Measurements from ENCODE around the gene PNPLA5.

Gene PNPLA5

GRCh38 chr22:43900206-43900605, 8.4 kb upstream of the PNPLA5 start:
- H3K27me3 ChIP-seq (replicated peaks; ENCODE audit: control insufficient read depth, insufficient read depth, low read length): no peaks in the 10 kb centered on the region
- H3K9me3 ChIP-seq (ENCODE audit: control insufficient read depth, low read length): no peaks in the 10 kb centered on the region
- no peak overlapping the region for H3K9ac ChIP-seq (ENCODE audit: low read length)
- no peak for DNase-seq (ENCODE audit: low read depth)
- H3K36me3 ChIP-seq (ENCODE audit: control insufficient read depth, insufficient read depth, low read length, severe bottlenecking): no peaks in the 10 kb centered on the region
- no peak overlapping the region for H3K4me3 ChIP-seq (ENCODE audit: low read length)
- H3K4me1 ChIP-seq (ENCODE audit: control insufficient read depth, insufficient read depth, low read length): peaks cover 21% of the 10 kb centered on the region

GRCh38 chr22:43897751-43898261, 6.0 kb upstream of the PNPLA5 start:
- H3K36me3 ChIP-seq (ENCODE audit: control insufficient read depth, insufficient read depth, low read length, severe bottlenecking): no peaks in the 10 kb centered on the region
- peaks cover 17% of the 10 kb centered on the region for H3K4me1 ChIP-seq (ENCODE audit: control insufficient read depth, insufficient read depth, low read length)
- no peak overlapping the region for H3K4me3 ChIP-seq (ENCODE audit: low read length)
- no peak overlapping the region for H3K9ac ChIP-seq (ENCODE audit: low read length)
- DNase-seq (ENCODE audit: low read depth): peak; percentile 58
- H3K27me3 ChIP-seq (replicated peaks; ENCODE audit: control insufficient read depth, insufficient read depth, low read length): peaks cover 5% of the 10 kb centered on the region
- H3K9me3 ChIP-seq (ENCODE audit: control insufficient read depth, low read length): no peaks in the 10 kb centered on the region

GRCh38 chr22:43895986-43896645, 4.3 kb upstream of the PNPLA5 start:
- DNase-seq (ENCODE audit: low read depth): no peak
- Histone ChIP-seq H3K9me3 (ENCODE audit: control insufficient read depth, low read length) (no peaks in the 10 kb centered on the region), H3K4me1 (ENCODE audit: control insufficient read depth, insufficient read depth, low read length) (peaks cover 11% of the 10 kb centered on the region), H3K4me3 (ENCODE audit: low read length) (no peak overlapping the region), H3K36me3 (ENCODE audit: control insufficient read depth, insufficient read depth, low read length, severe bottlenecking) (no peaks in the 10 kb centered on the region), H3K9ac (ENCODE audit: low read length) (no peak overlapping the region), H3K27me3 (replicated peaks; ENCODE audit: control insufficient read depth, insufficient read depth, low read length) (peaks cover 18% of the 10 kb centered on the region)

- Histone ChIP-seq H3K9ac (ENCODE audit: low read length) (no peak overlapping the region), H3K27me3 (replicated peaks; ENCODE audit: control insufficient read depth, insufficient read depth, low read length) (peaks cover 32% of the 10 kb centered on the region), H3K4me1 (ENCODE audit: control insufficient read depth, insufficient read depth, low read length) (peaks cover 11% of the 10 kb centered on the region), H3K36me3 (ENCODE audit: control insufficient read depth, insufficient read depth, low read length, severe bottlenecking) (no peaks in the 10 kb centered on the region), H3K4me3 (ENCODE audit: low read length) (no peak overlapping the region), H3K9me3 (ENCODE audit: control insufficient read depth, low read length) (no peaks in the 10 kb centered on the region)
- DNase-seq (ENCODE audit: low read depth): no peak
These were observed 2.3 kb upstream of the PNPLA5 start for GRCh38 chr22:43894122-43894521.

- no peak for DNase-seq (ENCODE audit: low read depth)
- Histone ChIP-seq H3K27me3 (replicated peaks; ENCODE audit: control insufficient read depth, insufficient read depth, low read length) (peaks cover 37% of the 10 kb centered on the region), H3K9me3 (ENCODE audit: control insufficient read depth, low read length) (no peaks in the 10 kb centered on the region), H3K4me3 (ENCODE audit: low read length) (no peak overlapping the region), H3K9ac (ENCODE audit: low read length) (no peak overlapping the region), H3K4me1 (ENCODE audit: control insufficient read depth, insufficient read depth, low read length) (peaks cover 8% of the 10 kb centered on the region), H3K36me3 (ENCODE audit: control insufficient read depth, insufficient read depth, low read length, severe bottlenecking) (no peaks in the 10 kb centered on the region)
These were observed 1.5 kb upstream of the PNPLA5 start for GRCh38 chr22:43893266-43893665.

- Histone ChIP-seq H3K9ac (ENCODE audit: low read length) (no peak overlapping the region), H3K4me1 (ENCODE audit: control insufficient read depth, insufficient read depth, low read length) (peaks cover under 1% of the 10 kb centered on the region), H3K4me3 (ENCODE audit: low read length) (no peak overlapping the region), H3K9me3 (ENCODE audit: control insufficient read depth, low read length) (no peaks in the 10 kb centered on the region), H3K36me3 (ENCODE audit: control insufficient read depth, insufficient read depth, low read length, severe bottlenecking) (no peaks in the 10 kb centered on the region), H3K27me3 (replicated peaks; ENCODE audit: control insufficient read depth, insufficient read depth, low read length) (peaks cover 46% of the 10 kb centered on the region)
- DNase-seq (ENCODE audit: low read depth): no peak
These were observed 526 bp upstream of the PNPLA5 start for GRCh38 chr22:43892183-43892894.

- no peaks in the 10 kb centered on the region for H3K9me3 ChIP-seq (ENCODE audit: control insufficient read depth, low read length)
- H3K27me3 ChIP-seq (replicated peaks; ENCODE audit: control insufficient read depth, insufficient read depth, low read length): peaks cover 60% of the 10 kb centered on the region
- no peak overlapping the region for H3K4me3 ChIP-seq (ENCODE audit: low read length)
- DNase-seq (ENCODE audit: low read depth): no peak
- H3K36me3 ChIP-seq (ENCODE audit: control insufficient read depth, insufficient read depth, low read length, severe bottlenecking): no peaks in the 10 kb centered on the region
- H3K4me1 ChIP-seq (ENCODE audit: control insufficient read depth, insufficient read depth, low read length): no peaks in the 10 kb centered on the region
- H3K9ac ChIP-seq (ENCODE audit: low read length): no peak overlapping the region
These were observed 897 bp downstream of the PNPLA5 start for GRCh38 chr22:43890901-43891331.

GRCh38 chr22:43889860-43890253, 2.0 kb downstream of the PNPLA5 start:
- Histone ChIP-seq H3K4me1 (ENCODE audit: control insufficient read depth, insufficient read depth, low read length) (no peaks in the 10 kb centered on the region), H3K4me3 (ENCODE audit: low read length) (no peak overlapping the region), H3K9ac (ENCODE audit: low read length) (no peak overlapping the region), H3K36me3 (ENCODE audit: control insufficient read depth, insufficient read depth, low read length, severe bottlenecking) (no peaks in the 10 kb centered on the region), H3K9me3 (ENCODE audit: control insufficient read depth, low read length) (no peaks in the 10 kb centered on the region), H3K27me3 (replicated peaks; ENCODE audit: control insufficient read depth, insufficient read depth, low read length) (peaks cover 64% of the 10 kb centered on the region)
- no peak for DNase-seq (ENCODE audit: low read depth)

GRCh38 chr22:43889201-43889859, 2.5 kb downstream of the PNPLA5 start:
- H3K9ac ChIP-seq (ENCODE audit: low read length): no peak overlapping the region
- no peaks in the 10 kb centered on the region for H3K36me3 ChIP-seq (ENCODE audit: control insufficient read depth, insufficient read depth, low read length, severe bottlenecking)
- no peak overlapping the region for H3K4me3 ChIP-seq (ENCODE audit: low read length)
- H3K27me3 ChIP-seq (replicated peaks; ENCODE audit: control insufficient read depth, insufficient read depth, low read length): peaks cover 64% of the 10 kb centered on the region
- no peaks in the 10 kb centered on the region for H3K4me1 ChIP-seq (ENCODE audit: control insufficient read depth, insufficient read depth, low read length)
- no peaks in the 10 kb centered on the region for H3K9me3 ChIP-seq (ENCODE audit: control insufficient read depth, low read length)
- DNase-seq (ENCODE audit: low read depth): no peak

- H3K9me3 ChIP-seq (ENCODE audit: control insufficient read depth, low read length): no peaks in the 10 kb centered on the region
- H3K4me1 ChIP-seq (ENCODE audit: control insufficient read depth, insufficient read depth, low read length): no peaks in the 10 kb centered on the region
- H3K9ac ChIP-seq (ENCODE audit: low read length): no peak overlapping the region
- peaks cover 64% of the 10 kb centered on the region for H3K27me3 ChIP-seq (replicated peaks; ENCODE audit: control insufficient read depth, insufficient read depth, low read length)
- no peak for DNase-seq (ENCODE audit: low read depth)
- no peak overlapping the region for H3K4me3 ChIP-seq (ENCODE audit: low read length)
- H3K36me3 ChIP-seq (ENCODE audit: control insufficient read depth, insufficient read depth, low read length, severe bottlenecking): no peaks in the 10 kb centered on the region
These were observed 3.1 kb downstream of the PNPLA5 start for GRCh38 chr22:43888740-43889139.

GRCh38 chr22:43887391-43887790, 4.4 kb downstream of the PNPLA5 start:
- Histone ChIP-seq H3K9ac (ENCODE audit: low read length) (no peak overlapping the region), H3K36me3 (ENCODE audit: control insufficient read depth, insufficient read depth, low read length, severe bottlenecking) (no peaks in the 10 kb centered on the region), H3K4me1 (ENCODE audit: control insufficient read depth, insufficient read depth, low read length) (no peaks in the 10 kb centered on the region), H3K27me3 (replicated peaks; ENCODE audit: control insufficient read depth, insufficient read depth, low read length) (peaks cover 57% of the 10 kb centered on the region), H3K4me3 (ENCODE audit: low read length) (no peak overlapping the region), H3K9me3 (ENCODE audit: control insufficient read depth, low read length) (peaks cover 5% of the 10 kb centered on the region)
- no peak for DNase-seq (ENCODE audit: low read depth)

All from adipocyte (in vitro differentiated cells).